H1 (cell line): Measurements from ENCODE around the gene NGEF. TPM values are rescaled to one million over a fixed set of nuclear protein-coding genes. Genes with fewer than 3 reads are reported as not detected.

ENCODE experiments used
- BRCA1 ChIP-seq: IDR thresholded peaks from 2 replicates; pipeline ENCODE4 v1.6.1; 2012; ENCODE audit warnings: low read depth, low read length, improper control_type of control experiment
- CBX5 ChIP-seq: fragments of 300-800, 300-1000 bp; sonication (generic); IDR thresholded peaks from 2 replicates; pipeline ENCODE4 v1.7.1; 2016; ENCODE audit warnings: antibody characterized with exemption, low read length, low read depth
- MAFK ChIP-seq: IDR thresholded peaks from 2 replicates; pipeline ENCODE4 v1.6.1; 2012; ENCODE audit warnings: low read depth, mild to moderate bottlenecking, improper control_type of control experiment, low read length
- TEAD4 ChIP-seq: IDR thresholded peaks from 2 replicates; pipeline ENCODE4 v1.6.1; 2012; ENCODE audit warnings: low read depth, low read length, inconsistent platforms, mixed read lengths
- polyA plus RNA-seq, 7 experiments: library from polyadenylated mRNA; depleted of rRNA in 3 of 7; stranded (reverse) in 5 of 7; unstranded in 2 of 7; fragments of >200 nt in 5 of 7; fragments of 200-250 nt in 2 of 7; gene quantifications; 1 replicate in 5 of 7; 2 replicates in 1 of 7; 4 replicates in 1 of 7; pipeline versions ENCODE4 v1.2.1 to v1.2.3, GENCODE V29; 2011 to 2013; ENCODE audit warnings: missing spikeins in 2 of 7, mixed read lengths in 2 of 7
- total RNA-seq: library from RNA; stranded (reverse); fragmentation: NEBNext Ultra II Directional; extraction: Animal tissue kit (Norgen Biotek cat#: 25700); gene quantifications from 2 replicates; pipeline ENCODE4 v1.2.1, GENCODE V29; 2021

Gene NGEF
- total and polyA plus RNA-seq, 2 of the 8 experiments (the other 6 are each of a cell fraction or from before 2014, with no cell fraction given): 2.7 to 3.2 TPM

- TF ChIP-seq TEAD4 (no peak), MAFK (no peak), BRCA1 (no peak), CBX5 (no peak)
- TF ChIP-seq, all 59 proteins: peak for 0
Observed at GRCh38 chr2:232940724-232941123, 72.3 kb downstream of the NGEF start (continued).
